ENCODE data around the gene GNAT1. TPM values are rescaled to one million over a fixed set of nuclear protein-coding genes. Genes with fewer than 3 reads are reported as not detected.

GNAT1 gene
- total RNA-seq, 3 donors from 2014 or later: not detected

DNA sequence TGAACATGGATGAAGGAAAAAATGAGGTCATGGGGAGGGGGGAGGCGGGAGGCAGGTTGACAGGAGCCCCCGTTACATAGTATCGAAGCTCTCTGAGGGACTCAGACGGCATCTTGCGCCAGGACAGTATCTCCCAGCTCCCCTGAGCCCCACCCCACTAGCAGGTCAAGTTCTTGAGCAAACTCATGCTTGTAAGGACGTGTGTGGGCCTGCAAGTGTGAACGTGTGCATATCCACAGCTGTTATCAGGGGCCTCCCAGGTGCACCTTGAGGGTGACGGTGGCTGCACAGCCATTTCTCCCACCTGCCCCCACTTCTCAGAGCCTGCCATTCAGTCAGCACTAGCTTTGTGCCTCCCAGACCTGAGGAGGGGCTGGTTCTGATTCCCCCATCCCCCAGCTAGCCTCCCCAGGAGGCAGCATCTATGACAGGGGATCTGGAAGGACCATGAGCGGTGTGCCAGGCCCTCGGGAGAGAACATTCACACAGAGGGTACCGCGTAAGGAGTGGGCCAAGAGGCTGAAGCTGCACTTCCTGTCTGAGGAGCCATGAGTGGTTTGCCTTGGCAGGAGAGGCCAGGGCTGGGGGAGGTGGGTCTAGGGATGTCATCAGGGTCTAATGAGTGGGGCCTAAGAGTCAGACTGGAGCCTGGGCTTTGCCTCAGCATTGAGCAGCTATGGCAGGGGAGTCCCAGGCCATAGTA is 33.4 kb upstream of the GNAT1 start:
- H3K4me1 ChIP-seq: peaks cover 0 to 6% of the 10 kb centered on the region in 2 donors
- H3K36me3 ChIP-seq: no peaks in the 10 kb centered on the region
- H3K4me3 ChIP-seq: peak overlapping the region in 1 of 3 donors; percentile 89
- no peaks in the 10 kb centered on the region for H3K27me3 ChIP-seq
- DNase-seq (ENCODE audit: low spot score in 2 of 2): peak in 1 of 2 donors; percentile 58
- TF ChIP-seq POLR2A (IDR thresholded peaks at IDR 0.05) (no peak), POLR2AphosphoS5 (IDR thresholded peaks at IDR 0.05) (no peak)
- TF ChIP-seq, protein P1, sequence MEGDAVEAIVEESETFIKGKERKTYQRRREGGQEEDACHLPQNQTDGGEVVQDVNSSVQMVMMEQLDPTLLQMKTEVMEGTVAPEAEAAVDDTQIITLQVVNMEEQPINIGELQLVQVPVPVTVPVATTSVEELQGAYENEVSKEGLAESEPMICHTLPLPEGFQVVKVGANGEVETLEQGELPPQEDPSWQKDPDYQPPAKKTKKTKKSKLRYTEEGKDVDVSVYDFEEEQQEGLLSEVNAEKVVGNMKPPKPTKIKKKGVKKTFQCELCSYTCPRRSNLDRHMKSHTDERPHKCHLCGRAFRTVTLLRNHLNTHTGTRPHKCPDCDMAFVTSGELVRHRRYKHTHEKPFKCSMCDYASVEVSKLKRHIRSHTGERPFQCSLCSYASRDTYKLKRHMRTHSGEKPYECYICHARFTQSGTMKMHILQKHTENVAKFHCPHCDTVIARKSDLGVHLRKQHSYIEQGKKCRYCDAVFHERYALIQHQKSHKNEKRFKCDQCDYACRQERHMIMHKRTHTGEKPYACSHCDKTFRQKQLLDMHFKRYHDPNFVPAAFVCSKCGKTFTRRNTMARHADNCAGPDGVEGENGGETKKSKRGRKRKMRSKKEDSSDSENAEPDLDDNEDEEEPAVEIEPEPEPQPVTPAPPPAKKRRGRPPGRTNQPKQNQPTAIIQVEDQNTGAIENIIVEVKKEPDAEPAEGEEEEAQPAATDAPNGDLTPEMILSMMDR (IDR thresholded peaks at IDR 0.05): no peak
- no peaks in the 10 kb centered on the region for H3K9me3 ChIP-seq
- peak overlapping the region; percentile 78 to 90 for H3K27ac ChIP-seq
- intact Hi-C loops (cut with DNase I; ENCODE audit: low total_unique reads): no loop called here

DNA sequence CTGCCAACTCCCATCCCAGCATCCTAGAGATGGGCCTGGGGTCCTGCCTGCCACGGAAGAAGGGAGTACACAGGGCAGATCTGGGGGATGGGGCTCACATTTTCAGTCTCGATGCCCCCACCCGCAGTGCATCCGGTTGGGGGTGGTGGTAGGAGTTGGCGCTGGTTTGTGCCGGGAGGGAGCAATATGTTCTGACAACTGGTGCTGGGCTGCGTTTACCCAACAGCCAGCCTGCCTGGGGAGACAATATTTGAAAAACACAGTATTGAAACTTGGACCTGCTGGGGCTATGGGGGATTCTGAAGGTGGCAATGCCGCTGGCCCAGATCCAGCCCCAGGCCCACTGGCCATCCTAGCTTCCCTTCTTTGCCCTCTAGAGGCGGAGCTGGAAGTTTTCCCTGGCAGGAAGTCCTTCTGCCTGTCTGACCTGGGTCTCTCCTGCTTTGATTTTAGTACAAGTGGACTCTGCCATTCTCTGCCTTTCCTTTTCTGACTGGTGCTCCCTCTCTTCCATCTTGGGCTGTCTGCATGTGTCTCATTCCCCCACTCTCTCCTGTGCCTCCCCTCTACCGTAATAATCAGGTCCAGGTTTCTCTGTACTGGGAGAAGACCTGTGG is 32.8 kb upstream of the GNAT1 start:
- Histone ChIP-seq H3K4me3 (peak overlapping the region in 1 of 3 donors; percentile 89), H3K9me3 (no peaks in the 10 kb centered on the region), H3K4me1 (peaks cover 0 to 6% of the 10 kb centered on the region in 2 donors), H3K36me3 (no peaks in the 10 kb centered on the region), H3K27me3 (no peaks in the 10 kb centered on the region), H3K27ac (peak overlapping the region; percentile 78 to 90)
- intact Hi-C loops (cut with DNase I; ENCODE audit: low total_unique reads): no loop called here
- no peak for DNase-seq (ENCODE audit: low spot score in 2 of 2)
- TF ChIP-seq POLR2AphosphoS5 (IDR thresholded peaks at IDR 0.05) (no peak), POLR2A (IDR thresholded peaks at IDR 0.05) (no peak)
- TF ChIP-seq, protein P1 (IDR thresholded peaks at IDR 0.05): no peak

DNA sequence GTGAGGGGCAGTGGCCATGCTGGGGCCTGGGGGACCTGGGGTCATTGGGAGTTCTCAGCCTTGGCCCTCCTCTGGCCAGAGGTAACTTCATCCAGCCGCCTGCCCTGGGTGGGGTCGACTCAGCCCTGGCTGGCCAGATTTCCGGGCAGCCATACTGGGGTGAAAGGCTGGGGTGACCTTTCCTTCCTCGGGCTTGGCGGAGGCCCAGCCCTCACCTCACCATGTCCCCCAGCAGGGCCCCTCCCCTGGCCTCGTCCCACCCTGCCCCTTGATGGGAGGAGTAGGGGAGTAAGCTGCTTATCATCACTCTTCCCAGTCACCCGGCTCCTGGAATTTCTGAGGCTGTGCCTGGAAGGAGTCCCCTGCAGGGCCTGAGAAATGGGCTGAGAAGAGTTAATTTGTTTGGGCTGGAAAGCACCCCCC is 30.8 kb upstream of the GNAT1 start:
- TF ChIP-seq POLR2A (IDR thresholded peaks at IDR 0.05): no peak
- TF ChIP-seq POLR2AphosphoS5 (IDR thresholded peaks at IDR 0.05): no peak
- TF ChIP-seq, protein P1 (IDR thresholded peaks at IDR 0.05): no peak
- intact Hi-C loops (cut with DNase I; ENCODE audit: low total_unique reads): no loop called here
- Histone ChIP-seq H3K9me3 (no peaks in the 10 kb centered on the region), H3K27me3 (no peaks in the 10 kb centered on the region), H3K4me3 (peak overlapping the region in 1 of 3 donors; percentile 20), H3K4me1 (peaks cover 14 to 21% of the 10 kb centered on the region in 2 donors), H3K27ac (peak overlapping the region in 1 of 2 donors; percentile 90), H3K36me3 (no peaks in the 10 kb centered on the region)
- DNase-seq (ENCODE audit: low spot score in 2 of 2): no peak

DNA sequence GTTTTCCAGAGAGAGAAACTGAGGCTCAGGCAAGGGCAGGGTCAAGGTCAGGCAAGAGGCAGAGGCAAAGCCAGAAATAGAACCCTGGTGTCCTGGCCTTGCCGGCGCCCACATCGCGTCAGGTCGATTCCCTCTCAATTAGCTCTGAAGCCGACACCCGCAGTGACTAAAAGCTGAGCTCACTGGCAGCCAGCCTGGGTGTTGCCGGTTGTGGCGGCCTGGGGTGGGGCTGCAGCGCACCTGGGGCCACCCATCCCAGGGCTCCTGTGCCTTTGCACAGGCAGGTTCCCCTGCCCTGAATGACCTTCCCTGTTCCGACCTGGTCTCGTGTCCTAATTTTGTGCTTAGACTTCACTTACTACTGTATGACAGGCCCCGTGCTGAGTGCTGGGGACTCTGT is 30.1 kb upstream of the GNAT1 start:
- Histone ChIP-seq H3K36me3 (no peaks in the 10 kb centered on the region), H3K27me3 (no peaks in the 10 kb centered on the region), H3K9me3 (no peaks in the 10 kb centered on the region), H3K27ac (peak overlapping the region; percentile 34 to 90), H3K4me3 (peak overlapping the region in 1 of 3 donors; percentile 20), H3K4me1 (peaks cover 22 to 28% of the 10 kb centered on the region in 2 donors)
- no peak for TF ChIP-seq POLR2A (IDR thresholded peaks at IDR 0.05)
- TF ChIP-seq, protein P1 (IDR thresholded peaks at IDR 0.05): no peak
- no peak for TF ChIP-seq POLR2AphosphoS5 (IDR thresholded peaks at IDR 0.05)
- no peak for DNase-seq (ENCODE audit: low spot score in 2 of 2)
- intact Hi-C loops (cut with DNase I; ENCODE audit: low total_unique reads): no loop called here

Measured in breast epithelium (tissue), 4 donors.